DND-41 (cell line): ENCODE results near the gene SENP1.

ENCODE experiments used
- EZH2 ChIP-seq: IDR thresholded peaks from 3 replicates; pipeline ENCODE4 v1.6.1; 2012; ENCODE audit warnings: borderline replicate concordance, low read depth, mild to moderate bottlenecking, moderate library complexity, low read length, inconsistent platforms; ENCODE audit not compliant: severe bottlenecking
- TF ChIP-seq, protein P1 (sequence below): IDR thresholded peaks from 2 replicates; pipeline ENCODE4 v1.5.1; 2012; ENCODE audit warnings: borderline replicate concordance, low read length, moderate library complexity, mild to moderate bottlenecking; ENCODE audit not compliant: poor library complexity, severe bottlenecking; ENCODE audit errors: extremely low read depth

- TF ChIP-seq, protein P1, sequence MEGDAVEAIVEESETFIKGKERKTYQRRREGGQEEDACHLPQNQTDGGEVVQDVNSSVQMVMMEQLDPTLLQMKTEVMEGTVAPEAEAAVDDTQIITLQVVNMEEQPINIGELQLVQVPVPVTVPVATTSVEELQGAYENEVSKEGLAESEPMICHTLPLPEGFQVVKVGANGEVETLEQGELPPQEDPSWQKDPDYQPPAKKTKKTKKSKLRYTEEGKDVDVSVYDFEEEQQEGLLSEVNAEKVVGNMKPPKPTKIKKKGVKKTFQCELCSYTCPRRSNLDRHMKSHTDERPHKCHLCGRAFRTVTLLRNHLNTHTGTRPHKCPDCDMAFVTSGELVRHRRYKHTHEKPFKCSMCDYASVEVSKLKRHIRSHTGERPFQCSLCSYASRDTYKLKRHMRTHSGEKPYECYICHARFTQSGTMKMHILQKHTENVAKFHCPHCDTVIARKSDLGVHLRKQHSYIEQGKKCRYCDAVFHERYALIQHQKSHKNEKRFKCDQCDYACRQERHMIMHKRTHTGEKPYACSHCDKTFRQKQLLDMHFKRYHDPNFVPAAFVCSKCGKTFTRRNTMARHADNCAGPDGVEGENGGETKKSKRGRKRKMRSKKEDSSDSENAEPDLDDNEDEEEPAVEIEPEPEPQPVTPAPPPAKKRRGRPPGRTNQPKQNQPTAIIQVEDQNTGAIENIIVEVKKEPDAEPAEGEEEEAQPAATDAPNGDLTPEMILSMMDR: no peak
- no peak for TF ChIP-seq EZH2
Observed at GRCh38 chr12:48053122-48053521, 52.8 kb downstream of the SENP1 start.
